Nephron (organoid): ENCODE results near the gene CHST11.

ENCODE experiments used
- H3K27ac Mint-ChIP-seq, 3 experiments: 2 replicates each; pipeline ENCODE4 v1.8.0; 2020; ENCODE audit warnings: mixed read lengths in 3 of 3, mild to moderate bottlenecking in 2 of 3, moderate library complexity in 1 of 3
- H3K27me3 Mint-ChIP-seq: 2 replicates; pipeline ENCODE4 v1.8.0; 2021; ENCODE audit warnings: low read depth, mild to moderate bottlenecking, moderate library complexity, mixed read lengths
- H3K36me3 Mint-ChIP-seq: 2 replicates; pipeline ENCODE4 v1.8.0; 2020; ENCODE audit warnings: low read depth, mixed read lengths
- H3K4me1 Mint-ChIP-seq: 2 replicates; pipeline ENCODE4 v1.8.0; 2020; ENCODE audit warnings: mixed read lengths
- H3K4me3 Mint-ChIP-seq, 3 experiments: 2 replicates each; pipeline ENCODE4 v1.8.0; 2020; ENCODE audit warnings: mild to moderate bottlenecking in 3 of 3, mixed read lengths in 3 of 3, moderate library complexity in 2 of 3
- H3K9me3 Mint-ChIP-seq: 2 replicates; pipeline ENCODE4 v1.8.0; 2020; ENCODE audit warnings: mixed read lengths
- CTCF ChIP-seq, 3 experiments: fragments of 200-600 bp; sonication (generic); IDR thresholded peaks; one replicate each; pipeline ENCODE4 v1.5.0; 2021; ENCODE audit warnings: antibody characterized with exemption in 3 of 3; ENCODE audit not compliant: unreplicated experiment in 3 of 3

The CHST11 gene

GRCh38 chr12:104508752-104509446, 52.2 kb downstream of the CHST11 start:
- Mint-ChIP-seq H3K4me1 (peaks cover 56% of the 10 kb centered on the region), H3K27ac (no peak overlapping the region), H3K4me3 (no peak overlapping the region), H3K9me3 (peaks cover 7% of the 10 kb centered on the region), H3K27me3 (no peaks in the 10 kb centered on the region), H3K36me3 (peaks cover 4% of the 10 kb centered on the region)
- no peak for TF ChIP-seq CTCF (IDR thresholded peaks at IDR 0.05; ENCODE audit: unreplicated experiment in 3 of 3)

- peaks cover 7% of the 10 kb centered on the region for H3K9me3 Mint-ChIP-seq
- TF ChIP-seq CTCF (IDR thresholded peaks at IDR 0.05; ENCODE audit: unreplicated experiment in 3 of 3): no peak
- peaks cover 4% of the 10 kb centered on the region for H3K36me3 Mint-ChIP-seq
- H3K27me3 Mint-ChIP-seq: no peaks in the 10 kb centered on the region
- H3K4me3 Mint-ChIP-seq: no peak overlapping the region
- peak overlapping the region; percentile 24 to 45 (median 34) for H3K27ac Mint-ChIP-seq
- peaks cover 51% of the 10 kb centered on the region for H3K4me1 Mint-ChIP-seq
These were observed 53.6 kb downstream of the CHST11 start for GRCh38 chr12:104510145-104510872.

GRCh38 chr12:104510873-104511440, 54.2 kb downstream of the CHST11 start:
- H3K27me3 Mint-ChIP-seq: no peaks in the 10 kb centered on the region
- H3K27ac Mint-ChIP-seq: peak overlapping the region in 1 of 3 experiments; percentile 34
- H3K4me1 Mint-ChIP-seq: peaks cover 51% of the 10 kb centered on the region
- H3K36me3 Mint-ChIP-seq: peaks cover 4% of the 10 kb centered on the region
- peaks cover 7% of the 10 kb centered on the region for H3K9me3 Mint-ChIP-seq
- TF ChIP-seq CTCF (IDR thresholded peaks at IDR 0.05; ENCODE audit: unreplicated experiment in 3 of 3): no peak
- H3K4me3 Mint-ChIP-seq: no peak overlapping the region

GRCh38 chr12:104513681-104514080, 56.9 kb downstream of the CHST11 start:
- H3K9me3 Mint-ChIP-seq: no peaks in the 10 kb centered on the region
- no peak for TF ChIP-seq CTCF (IDR thresholded peaks at IDR 0.05; ENCODE audit: unreplicated experiment in 3 of 3)
- peak overlapping the region in 1 of 3 experiments; percentile 25 for H3K27ac Mint-ChIP-seq
- peaks cover 3% of the 10 kb centered on the region for H3K36me3 Mint-ChIP-seq
- H3K4me3 Mint-ChIP-seq: no peak overlapping the region
- no peaks in the 10 kb centered on the region for H3K27me3 Mint-ChIP-seq
- H3K4me1 Mint-ChIP-seq: peaks cover 39% of the 10 kb centered on the region

GRCh38 chr12:104514092-104514810, 57.5 kb downstream of the CHST11 start:
- Mint-ChIP-seq H3K36me3 (no peaks in the 10 kb centered on the region), H3K27ac (peak overlapping the region in 1 of 3 experiments; percentile 25), H3K4me1 (peaks cover 43% of the 10 kb centered on the region), H3K9me3 (no peaks in the 10 kb centered on the region), H3K27me3 (no peaks in the 10 kb centered on the region), H3K4me3 (no peak overlapping the region)
- TF ChIP-seq CTCF (IDR thresholded peaks at IDR 0.05; ENCODE audit: unreplicated experiment in 3 of 3): no peak
